ENCODE data around the gene CDC37L1. TPM values are rescaled to one million over a fixed set of nuclear protein-coding genes. Genes with fewer than 3 reads are reported as not detected.

Gene CDC37L1
- total RNA-seq, 4 donors from 2014 or later = 15.5 to 32.5 (median 25.8) TPM

GRCh38 chr9:4755026-4755609 is 75.7 kb downstream of the CDC37L1 start:
- intact Hi-C loops (cut with DNase I; ENCODE audit: low total_unique reads) = no loop called here
- 63 to 65% methylated on average over 5 of the region's 5 CpGs for WGBS, 2 donors

GRCh38 chr9:4756420-4756819 is 77.1 kb downstream of the CDC37L1 start:
- DNase-seq (ENCODE audit: low spot score in 2 of 2) = peak in 1 of 2 donors; percentile 17
- no peak overlapping the region for H3K4me3 ChIP-seq (ENCODE audit: low read depth, poor library complexity, severe bottlenecking)
- 77 to 87% methylated on average over 4 of the region's 4 CpGs for WGBS, 2 donors
- TF ChIP-seq POLR2A (IDR thresholded peaks at IDR 0.05) (no peak), CTCF (IDR thresholded peaks at IDR 0.05) (no peak)
- intact Hi-C loops (cut with DNase I; ENCODE audit: low total_unique reads) = no loop called here

More at GRCh38 chr9:4755026-4755609, 75.7 kb downstream of the CDC37L1 start:
- no peak overlapping the region for H3K4me3 ChIP-seq (ENCODE audit: low read depth, poor library complexity, severe bottlenecking)
- no peak for DNase-seq (ENCODE audit: low spot score in 2 of 2)
- TF ChIP-seq POLR2A (IDR thresholded peaks at IDR 0.05) (no peak), CTCF (IDR thresholded peaks at IDR 0.05) (no peak)

Other genes starting within 250 kb of the CDC37L1 start
- 1 to 10 TPM; 1.1 to 2.2 (median 2.0) TPM for gene SLC1A1, start 189.1 kb upstream of the CDC37L1 start, total RNA-seq
- 10 to 100 TPM; 13.6 to 20.7 (median 17.7) TPM for gene PLPP6, start 17.3 kb upstream of the CDC37L1 start, total RNA-seq
- 1 to 10 TPM; 1.3 to 3.5 (median 2.3) TPM for gene SPATA6L, start 13.1 kb upstream of the CDC37L1 start, total RNA-seq
- gene AK3, start 61.6 kb downstream of the CDC37L1 start, total RNA-seq = 100 to 1,000 TPM in 1 of 4 donors, 10 to 100 TPM in 3; 81.3 to 102 (median 92.9) TPM
- gene RCL1, start 113.4 kb downstream of the CDC37L1 start, total RNA-seq = 10 to 100 TPM; 30.8 to 54.8 (median 38.4) TPM